ENCODE results near the gene GYS2. TPM values are rescaled to one million over a fixed set of nuclear protein-coding genes. Genes with fewer than 3 reads are reported as not detected.

Gene GYS2
- total RNA-seq, 1 donor from 2014 or later: not detected

GRCh38 chr12:21505888-21506287 lies 98.8 kb downstream of the GYS2 start:
- DNase-seq (ENCODE audit: low read depth in 2 of 2): no peak

GRCh38 chr12:21502872-21503271 lies 101.8 kb downstream of the GYS2 start:
- no peak for DNase-seq (ENCODE audit: low read depth in 2 of 2)

- DNase-seq (ENCODE audit: low read depth in 2 of 2): peak; percentile 56 to 60
These were observed 102.5 kb downstream of the GYS2 start for GRCh38 chr12:21502164-21502496.

- peak; percentile 99 to 100 for DNase-seq (ENCODE audit: low read depth in 2 of 2)
These were observed 103.1 kb downstream of the GYS2 start, which contains the start of the genes GOLT1B and RECQL for GRCh38 chr12:21501258-21502163. TSS of gene GOLT1B (plus strand) at chr12:21501789. CDS start at chr12:21501924, 135 bp downstream. TSS of gene RECQL (minus strand) at chr12:21501635. CDS start at chr12:21499570, 2,065 bp downstream.

GRCh38 chr12:21500786-21501257 lies 103.8 kb downstream of the GYS2 start:
- DNase-seq (ENCODE audit: low read depth in 2 of 2): no peak

GRCh38 chr12:21499765-21500164 lies 104.9 kb downstream of the GYS2 start:
- DNase-seq (ENCODE audit: low read depth in 2 of 2): no peak

Other genes with a start within 250 kb of the GYS2 start
- gene IAPP, start 231.9 kb downstream of the GYS2 start, total RNA-seq: not detected in 2 replicates
- 4.6 and 5.4 TPM in 2 replicates for gene PYROXD1, start 167.2 kb downstream of the GYS2 start, total RNA-seq
- gene RECQL, start 103.2 kb downstream of the GYS2 start, total RNA-seq: 65.4 and 75.4 TPM in 2 replicates
- 15.0 and 18.1 TPM in 2 replicates for gene GOLT1B, start 103.1 kb downstream of the GYS2 start, total RNA-seq
- not detected in 2 replicates for gene SPX, start 78.6 kb downstream of the GYS2 start, total RNA-seq
- gene LDHB, start 53.0 kb upstream of the GYS2 start, total RNA-seq: 128 and 278 TPM in 2 replicates
- not detected in 2 replicates for gene KCNJ8, start 169.9 kb upstream of the GYS2 start, total RNA-seq

All from lung microvascular endothelial cell (primary cell).